Measurements from ENCODE around the gene CMTR1. TPM values are rescaled to one million over a fixed set of nuclear protein-coding genes. Genes with fewer than 3 reads are reported as not detected.

CMTR1 gene
- total and polyA plus RNA-seq, 10 of the 15 experiments (the other 5 are each of a cell fraction or from before 2014, with no cell fraction given) = 2.7 to 67.0 (median 46.2) TPM

GRCh38 chr6:37477191-37477590, 44.2 kb downstream of the CMTR1 start:
- no peaks in the 10 kb centered on the region for H4K20me1 ChIP-seq (ENCODE audit: control insufficient read depth, insufficient read depth)
- intact Hi-C loops (cut with micrococcal nuclease; ENCODE audit: unreplicated experiment) (no loop called here), in situ Hi-C loops (cut with MboI) (no loop called here)
- ChIA-PET SMC1A (ENCODE audit: uncharacterized antibody, unreplicated experiment) (no interaction called here), RAD21 (ENCODE audit: unreplicated experiment) (no interaction called here), CTCF (interaction anchor here (0.8 kb wide), 1 partner anchor 89 kb away, joined by 3 read pairs; no protein-coding TSS in a partner anchor), POLR2A (no interaction called here)
- peaks cover 50 to 54% of the 10 kb centered on the region in 2 experiments for H3K36me3 ChIP-seq (ENCODE audit: control insufficient read depth in 2 of 2, insufficient read depth in 2 of 2, low read length in 1 of 2)
- no TSS peak for BruUV-seq (replicated peaks)
- no peaks in the 10 kb centered on the region for H3K79me2 ChIP-seq (ENCODE audit: control insufficient read depth, insufficient read depth, low read length)
- ATAC-seq (no peak), FAIRE-seq (no peak), DNase-seq (ENCODE audit: low read depth, low spot score) (no peak)
- no peaks in the 10 kb centered on the region; the same call in 1 of the 2 replicates for H3K4me1 ChIP-seq (ENCODE audit: control insufficient read depth, insufficient read depth, low read length)
- H3K9ac ChIP-seq (ENCODE audit: control insufficient read depth, insufficient read depth, low read length) = no peak overlapping the region
- H3K27me3 ChIP-seq (replicated peaks in 1 of 2; ENCODE audit: control insufficient read depth in 2 of 2, insufficient read depth in 2 of 2, low read length in 1 of 2) = no peaks in the 10 kb centered on the region
- H2AFZ ChIP-seq (ENCODE audit: control insufficient read depth, low read depth, low read length) = no peak overlapping the region
- no peaks in the 10 kb centered on the region for H3K9me3 ChIP-seq (replicated peaks; ENCODE audit: control insufficient read depth, insufficient read depth, low read length)
- no peak overlapping the region for H3K4me3 ChIP-seq
- H3K4me2 ChIP-seq (ENCODE audit: control insufficient read depth, insufficient read depth) = no peak overlapping the region
- H3K27ac ChIP-seq (ENCODE audit: control insufficient read depth, insufficient read depth) = no peak overlapping the region
- no peak for TF ChIP-seq BCL3 (IDR thresholded peaks at IDR 0.05; ENCODE audit: borderline replicate concordance, insufficient read depth, low read depth, low read length, poor library complexity, severe bottlenecking)
- TF ChIP-seq RAD51 (IDR thresholded peaks at IDR 0.05) = no peak
- 87% methylated on average over 3 of the region's 3 CpGs for WGBS (ENCODE audit: insufficient coverage, insufficient replicate concordance, low lambda C conversion rate, missing lambda C conversion rate)

- no peaks in the 10 kb centered on the region for H3K27me3 ChIP-seq (replicated peaks in 1 of 2; ENCODE audit: control insufficient read depth in 2 of 2, insufficient read depth in 2 of 2, low read length in 1 of 2)
- H3K36me3 ChIP-seq (ENCODE audit: control insufficient read depth in 2 of 2, insufficient read depth in 2 of 2, low read length in 1 of 2) = peaks cover 49 to 50% of the 10 kb centered on the region in 2 experiments
- BruUV-seq (replicated peaks) = no TSS peak
- 0 out of 2 replicates have a peak, but pooled peaks have one; percentile 20 for TF ChIP-seq POLR2AphosphoS5 (IDR thresholded peaks at IDR 0.05; ENCODE audit: low read length)
- TF ChIP-seq CEBPZ (IDR thresholded peaks at IDR 0.05; ENCODE audit: low read depth, low read length) = no peak
- TF ChIP-seq POLR2A (IDR thresholded peaks at IDR 0.05; ENCODE audit: low read depth, low read length) = peak; percentile 29
- intact Hi-C loops (cut with micrococcal nuclease; ENCODE audit: unreplicated experiment) (no loop called here), in situ Hi-C loops (cut with MboI) (no loop called here)
- H3K79me2 ChIP-seq (ENCODE audit: control insufficient read depth, insufficient read depth, low read length) = no peaks in the 10 kb centered on the region
- H2AFZ ChIP-seq (ENCODE audit: control insufficient read depth, low read depth, low read length) = no peak overlapping the region
- no peak overlapping the region for H3K27ac ChIP-seq (ENCODE audit: control insufficient read depth, insufficient read depth)
- RAD21 ChIA-PET (ENCODE audit: unreplicated experiment) = interaction anchor here (1.3 kb wide), 1 partner anchor 214 kb away, joined by 3 read pairs; no protein-coding TSS in a partner anchor
- DNase-seq (ENCODE audit: low read depth, low spot score) (no peak), ATAC-seq (no peak), FAIRE-seq (no peak)
- no peak overlapping the region for H3K4me3 ChIP-seq
- 74% methylated on average over 16 of the region's 18 CpGs for WGBS (ENCODE audit: insufficient coverage, insufficient replicate concordance, low lambda C conversion rate, missing lambda C conversion rate)
- H3K4me1 ChIP-seq (ENCODE audit: control insufficient read depth, insufficient read depth, low read length) = no peaks in the 10 kb centered on the region; the same call in 1 of the 2 replicates
- SMC1A ChIA-PET (ENCODE audit: uncharacterized antibody, unreplicated experiment) = no interaction called here
- no peaks in the 10 kb centered on the region for H4K20me1 ChIP-seq (ENCODE audit: control insufficient read depth, insufficient read depth)
- no peaks in the 10 kb centered on the region for H3K9me3 ChIP-seq (replicated peaks; ENCODE audit: control insufficient read depth, insufficient read depth, low read length)
- no peak overlapping the region for H3K9ac ChIP-seq (ENCODE audit: control insufficient read depth, insufficient read depth, low read length)
- CTCF ChIA-PET = interaction anchor here (0.8 kb wide), 2 partner anchors 61 to 88 kb away, joined by 3 read pairs; no protein-coding TSS in a partner anchor
- POLR2A ChIA-PET = no interaction called here
- no peak overlapping the region for H3K4me2 ChIP-seq (ENCODE audit: control insufficient read depth, insufficient read depth)
Observed at GRCh38 chr6:37477656-37478435, 44.8 kb downstream of the CMTR1 start.

Data from GM12878 (cell line).